Measurements from ENCODE around the gene HSF5. TPM values are rescaled to one million over a fixed set of nuclear protein-coding genes. Genes with fewer than 3 reads are reported as not detected.

Gene HSF5
- polyA plus RNA-seq, 1 experiment = not detected

DNA sequence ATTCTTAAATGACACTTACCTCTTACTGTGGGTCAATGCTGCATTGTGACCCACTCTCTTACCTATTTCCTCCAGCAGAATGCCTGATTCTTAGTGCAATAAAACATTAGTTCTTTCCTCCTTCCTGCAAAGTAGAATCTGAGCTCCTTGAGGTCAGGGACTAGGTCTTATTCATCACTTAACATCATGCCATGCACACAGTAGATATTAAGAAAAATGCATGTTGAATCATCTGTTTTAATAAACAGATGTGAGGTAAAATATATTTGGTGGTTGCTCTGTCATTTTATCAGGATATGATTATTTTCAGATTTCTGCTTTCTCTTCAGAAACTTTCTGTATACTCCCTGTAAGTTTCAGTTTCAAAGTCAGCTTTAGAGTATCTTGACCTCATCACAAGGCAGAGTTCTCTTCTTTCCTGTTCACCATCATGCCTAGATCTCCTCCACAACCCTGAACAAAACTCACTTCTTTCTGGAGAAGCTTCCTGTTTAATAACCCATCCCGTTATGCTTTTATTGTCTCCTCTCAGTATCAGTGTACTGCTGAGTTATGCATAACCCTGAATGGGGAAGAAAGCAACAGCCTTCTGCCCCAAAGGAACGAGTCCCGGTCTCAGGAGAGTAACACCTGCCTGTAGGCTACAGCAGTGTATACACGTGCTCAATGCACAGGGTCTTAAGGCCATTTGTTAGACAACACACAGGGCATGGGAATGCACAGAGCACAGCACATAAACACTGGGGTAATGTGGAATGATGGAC is 105.9 kb downstream of the HSF5 start:
- no peak overlapping the region for H3K4me3 ChIP-seq (ENCODE audit: low read depth, low read length)
- no peaks in the 10 kb centered on the region for H3K36me3 ChIP-seq (ENCODE audit: control insufficient read depth, insufficient read depth, low read length)
- DNase-seq (ENCODE audit: low read depth) = no peak
- TF ChIP-seq, protein P1, sequence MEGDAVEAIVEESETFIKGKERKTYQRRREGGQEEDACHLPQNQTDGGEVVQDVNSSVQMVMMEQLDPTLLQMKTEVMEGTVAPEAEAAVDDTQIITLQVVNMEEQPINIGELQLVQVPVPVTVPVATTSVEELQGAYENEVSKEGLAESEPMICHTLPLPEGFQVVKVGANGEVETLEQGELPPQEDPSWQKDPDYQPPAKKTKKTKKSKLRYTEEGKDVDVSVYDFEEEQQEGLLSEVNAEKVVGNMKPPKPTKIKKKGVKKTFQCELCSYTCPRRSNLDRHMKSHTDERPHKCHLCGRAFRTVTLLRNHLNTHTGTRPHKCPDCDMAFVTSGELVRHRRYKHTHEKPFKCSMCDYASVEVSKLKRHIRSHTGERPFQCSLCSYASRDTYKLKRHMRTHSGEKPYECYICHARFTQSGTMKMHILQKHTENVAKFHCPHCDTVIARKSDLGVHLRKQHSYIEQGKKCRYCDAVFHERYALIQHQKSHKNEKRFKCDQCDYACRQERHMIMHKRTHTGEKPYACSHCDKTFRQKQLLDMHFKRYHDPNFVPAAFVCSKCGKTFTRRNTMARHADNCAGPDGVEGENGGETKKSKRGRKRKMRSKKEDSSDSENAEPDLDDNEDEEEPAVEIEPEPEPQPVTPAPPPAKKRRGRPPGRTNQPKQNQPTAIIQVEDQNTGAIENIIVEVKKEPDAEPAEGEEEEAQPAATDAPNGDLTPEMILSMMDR (IDR thresholded peaks at IDR 0.05; ENCODE audit: insufficient read depth, low read depth, low read length) = no peak
- ChIA-PET POLR2A (no interaction called here), CTCF (no interaction called here)
- H3K27me3 ChIP-seq (ENCODE audit: control insufficient read depth, insufficient read depth, low read length) = peaks cover 2% of the 10 kb centered on the region; the same call in 1 of the 2 replicates

DNA sequence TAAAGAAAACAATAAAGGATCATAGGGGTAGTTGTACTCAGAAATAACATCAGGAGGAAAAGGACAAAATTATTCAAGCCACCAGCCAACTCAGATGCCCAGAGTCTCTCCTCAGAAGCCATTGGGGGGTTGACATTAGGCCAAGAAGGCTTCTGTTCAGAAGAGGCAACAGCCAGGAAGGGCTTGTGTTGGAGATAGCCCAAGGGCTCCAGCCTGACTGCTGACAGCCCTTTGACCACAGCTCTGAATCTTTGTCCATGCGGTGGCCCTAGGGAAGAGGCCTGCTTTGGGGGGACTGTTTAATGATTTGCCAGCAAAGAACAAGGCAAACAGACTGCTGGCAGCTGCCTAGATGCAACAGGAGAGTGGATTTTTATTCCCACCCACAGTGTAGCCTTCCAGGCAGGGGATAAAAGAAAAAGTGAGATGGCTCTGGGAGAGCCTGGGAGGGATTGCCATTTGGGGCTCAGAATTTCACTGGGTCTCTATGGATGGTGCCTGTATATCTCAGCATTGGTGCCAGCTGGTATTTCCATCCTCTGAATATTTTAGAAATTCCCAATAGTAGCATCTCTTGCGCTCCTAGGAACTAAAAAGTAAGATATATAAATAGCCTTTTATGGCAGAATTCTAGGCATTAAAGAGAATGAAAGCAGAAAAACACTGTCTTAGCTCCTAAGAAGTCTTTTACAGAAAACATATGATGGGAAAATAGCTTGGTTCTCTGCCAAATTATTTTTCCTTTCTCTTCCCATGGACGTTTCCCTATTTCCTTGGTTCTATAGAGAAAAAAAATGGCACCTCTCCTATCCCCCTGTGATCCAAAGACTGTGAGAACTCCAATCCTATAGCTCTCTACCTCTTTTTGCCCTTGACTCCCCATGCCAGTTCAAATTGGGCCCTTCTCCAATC is 106.8 kb downstream of the HSF5 start:
- Histone ChIP-seq H3K4me3 (ENCODE audit: low read depth, low read length) (no peak overlapping the region), H3K36me3 (ENCODE audit: control insufficient read depth, insufficient read depth, low read length) (no peaks in the 10 kb centered on the region), H3K27me3 (ENCODE audit: control insufficient read depth, insufficient read depth, low read length) (peaks cover 6% of the 10 kb centered on the region)
- CTCF ChIA-PET = interaction anchor here (0.5 kb wide), 1 partner anchor 57 kb away, joined by 3 read pairs; no protein-coding TSS in a partner anchor
- TF ChIP-seq, protein P1 (IDR thresholded peaks at IDR 0.05; ENCODE audit: insufficient read depth, low read depth, low read length) = no peak
- no peak for DNase-seq (ENCODE audit: low read depth)
- POLR2A ChIA-PET = no interaction called here

DNA sequence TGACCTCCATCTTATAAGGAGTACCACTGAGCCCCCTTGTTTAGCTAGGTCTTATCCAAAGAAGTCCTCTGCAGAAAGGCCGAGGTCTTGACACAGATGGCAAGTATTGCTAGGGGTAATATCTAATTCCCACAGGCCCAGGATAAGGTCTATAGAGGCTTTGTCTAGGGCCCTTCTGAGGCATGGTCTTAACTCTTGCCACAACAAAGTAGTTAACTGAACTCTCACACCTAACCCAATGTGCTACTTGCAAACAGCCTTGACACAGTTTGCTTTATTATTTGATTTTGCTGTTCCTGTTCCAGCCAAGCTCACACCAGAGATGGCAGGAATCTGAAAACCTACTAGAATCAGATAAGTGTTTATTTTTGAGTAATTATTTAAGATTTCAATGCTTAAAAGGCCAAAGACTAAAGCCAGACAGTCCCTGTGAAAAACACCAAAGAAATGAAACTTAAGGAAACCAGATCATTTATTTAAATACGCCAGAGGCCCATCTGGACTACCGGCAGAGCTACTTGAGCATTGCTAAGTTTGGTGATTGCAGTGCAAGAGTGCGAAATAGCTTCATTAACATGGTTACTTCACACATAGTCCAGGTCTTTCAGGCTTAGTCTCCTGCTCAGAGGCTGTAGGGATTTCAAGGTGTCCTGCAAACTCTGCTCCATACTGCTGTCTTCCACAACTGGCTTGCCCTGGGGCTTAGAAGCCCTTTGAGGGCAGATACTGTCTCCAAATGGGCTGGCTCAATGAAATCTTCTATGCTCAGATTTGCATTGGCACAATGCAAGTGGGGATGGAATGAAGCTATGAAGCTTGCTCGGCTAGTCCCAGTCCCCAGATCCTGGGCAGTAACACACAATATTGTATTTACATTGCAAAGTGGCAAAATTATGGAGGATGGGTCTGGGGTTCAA is 107.7 kb downstream of the HSF5 start:
- no peak overlapping the region for H3K4me3 ChIP-seq (ENCODE audit: low read depth, low read length)
- H3K36me3 ChIP-seq (ENCODE audit: control insufficient read depth, insufficient read depth, low read length) = no peaks in the 10 kb centered on the region
- peaks cover 4% of the 10 kb centered on the region for H3K27me3 ChIP-seq (ENCODE audit: control insufficient read depth, insufficient read depth, low read length)
- no peak for DNase-seq (ENCODE audit: low read depth)
- POLR2A ChIA-PET = no interaction called here
- TF ChIP-seq, protein P1 (IDR thresholded peaks at IDR 0.05; ENCODE audit: insufficient read depth, low read depth, low read length) = no peak
- CTCF ChIA-PET = interaction anchor here (0.7 kb wide), 1 partner anchor 63 kb away, joined by 3 read pairs; no protein-coding TSS in a partner anchor

DNA sequence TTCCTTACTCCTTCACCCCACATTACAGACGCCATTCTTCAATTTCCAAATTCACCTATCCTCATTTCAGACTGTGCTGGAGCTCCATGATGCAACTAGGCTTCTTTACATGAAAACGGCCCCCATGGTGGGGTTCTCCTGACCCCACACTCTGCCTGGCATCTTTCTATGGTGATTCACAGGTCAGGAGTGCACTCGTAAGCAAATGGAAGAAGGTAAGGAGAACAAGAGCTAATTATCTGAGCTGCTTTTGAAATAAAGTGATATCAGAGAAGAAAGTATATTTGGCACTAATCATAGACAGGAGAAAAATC is 108.7 kb downstream of the HSF5 start:
- CTCF ChIA-PET = no interaction called here

More for the DNA sequence above, 108.7 kb downstream of the HSF5 start:
- no peak for DNase-seq (ENCODE audit: low read depth)
- peaks cover 4% of the 10 kb centered on the region for H3K27me3 ChIP-seq (ENCODE audit: control insufficient read depth, insufficient read depth, low read length)
- H3K36me3 ChIP-seq (ENCODE audit: control insufficient read depth, insufficient read depth, low read length) = no peaks in the 10 kb centered on the region
- TF ChIP-seq, protein P1 (IDR thresholded peaks at IDR 0.05; ENCODE audit: insufficient read depth, low read depth, low read length) = no peak
- H3K4me3 ChIP-seq (ENCODE audit: low read depth, low read length) = no peak overlapping the region
- POLR2A ChIA-PET = no interaction called here

All from BJ (cell line).